IMR-90 (cell line): ENCODE data around the gene DSCAML1.

ENCODE experiments used
- CEBPB ChIP-seq: IDR thresholded peaks from 2 replicates; pipeline ENCODE4 v1.6.1; 2012; ENCODE audit warnings: low read depth, low read length, improper control_type of control experiment
- CHD1 ChIP-seq: IDR thresholded peaks from 2 replicates; pipeline ENCODE4 v1.6.1; 2012; ENCODE audit warnings: low read depth, low read length, improper control_type of control experiment
- CTCF ChIP-seq: conservative IDR thresholded peaks from 2 replicates; pipeline ENCODE4 v1.5.1; 2012; ENCODE audit warnings: mild to moderate bottlenecking, low read depth, low read length, improper control_type of control experiment
- ELK1 ChIP-seq: fragments of 150-350 bp; IDR thresholded peaks from 2 replicates; pipeline ENCODE4 v1.6.1; 2016; ENCODE audit warnings: low read depth, mild to moderate bottlenecking, low read length, moderate library complexity, borderline replicate concordance
- MAFK ChIP-seq: IDR thresholded peaks from 2 replicates; pipeline ENCODE4 v1.6.1; 2012; ENCODE audit warnings: low read depth, low read length, improper control_type of control experiment
- NFE2L2 ChIP-seq: fragments of 150-350 bp; IDR thresholded peaks from 2 replicates; pipeline ENCODE4 v1.6.1; 2016; ENCODE audit warnings: low read depth, mild to moderate bottlenecking, low read length
- POLR2A ChIP-seq: IDR thresholded peaks from 2 replicates; pipeline ENCODE4 v1.6.1; 2012; ENCODE audit warnings: mild to moderate bottlenecking, low read depth, low read length
- RCOR1 ChIP-seq: IDR thresholded peaks from 2 replicates; pipeline ENCODE4 v1.6.1; 2012; ENCODE audit warnings: mild to moderate bottlenecking, low read length, improper control_type of control experiment; ENCODE audit not compliant: insufficient replicate concordance
- RFX5 ChIP-seq: IDR thresholded peaks from 2 replicates; pipeline ENCODE4 v1.8.0; 2012; ENCODE audit warnings: low read depth, mild to moderate bottlenecking, low read length, moderate library complexity
- SMC3 ChIP-seq: fragments of 150-350 bp; IDR thresholded peaks from 2 replicates; pipeline ENCODE4 v1.6.1; 2016; ENCODE audit warnings: low read depth, mild to moderate bottlenecking, antibody characterized with exemption, low read length, moderate library complexity

- TF ChIP-seq MAFK (no peak), CTCF (no peak), CEBPB (no peak), RFX5 (no peak), POLR2A (no peak), CHD1 (no peak), RCOR1 (no peak), ELK1 (no peak), NFE2L2 (no peak), SMC3 (no peak)
Observed at GRCh38 chr11:117428186-117428855, 368.7 kb downstream of the DSCAML1 start.
